Cardiac septum (tissue), 1 donor: ENCODE results near the gene PKNOX2. TPM values are rescaled to one million over a fixed set of nuclear protein-coding genes. Genes with fewer than 3 reads are reported as not detected.

Experiments
- DNase-seq: peaks from one replicate; pipeline ENCODE4 v3.0.0-alpha.2; 2020; ENCODE audit warnings: low spot score
- intact Hi-C: fragments of 100-400 bp; cut with DNase I; formaldehyde crosslinking; loops from one replicate; pipeline ENCODE4 v1.14.0; 2022
- long read RNA-seq: library from polyadenylated mRNA; unstranded; transcript quantifications from one replicate; pipeline ENCODE4 v2.0.0, GENCODE V29; 2021
- total RNA-seq: library from RNA; stranded (reverse); fragmentation: NEBNext Ultra II Directional; extraction: Animal tissue kit (Norgen Biotek cat#: 25700); gene quantifications from one replicate; pipeline ENCODE4 v1.2.1, GENCODE V29; 2021
- donor health status: DM: no; HTN: no; CAD: no.

PKNOX2 gene
- total RNA-seq = 7.1 TPM
- long read RNA-seq, partial matches to known transcripts = 0 of 8 reads
- long read RNA-seq, other reads (novel, unspliced or antisense) = 8 of 8 reads

- DNase-seq = peak; percentile 84
- intact Hi-C loops = loop anchor here (1.0 to 5.0 kb wide), 3 partner anchors 58 to 240 kb away; no protein-coding TSS in a partner anchor
Observed at GRCh38 chr11:125164422-125165110, at the start of gene PKNOX2. Gene PKNOX2, plus strand, starts transcription at chr11:125164751. Its CDS starts 186,555 bp downstream, at chr11:125351306.

GRCh38 chr11:125117429-125117828 is 47.1 kb upstream of the PKNOX2 start:
- intact Hi-C loops = loop anchor here (10.0 kb wide), 1 partner anchor 163 kb away; the partner anchor contains the start of gene CCDC15
- no peak for DNase-seq

GRCh38 chr11:125123194-125123946 is 41.2 kb upstream of the PKNOX2 start:
- intact Hi-C loops = no loop called here
- no peak for DNase-seq

GRCh38 chr11:125123947-125124617 is 40.5 kb upstream of the PKNOX2 start:
- DNase-seq = no peak
- intact Hi-C loops = no loop called here

GRCh38 chr11:125124618-125124992 is 39.9 kb upstream of the PKNOX2 start:
- DNase-seq = no peak
- intact Hi-C loops = no loop called here

- intact Hi-C loops = no loop called here
- no peak for DNase-seq
Observed at GRCh38 chr11:125128450-125128849, 36.1 kb upstream of the PKNOX2 start.

- intact Hi-C loops = no loop called here
- DNase-seq = no peak
Observed at GRCh38 chr11:125129316-125129993, 35.1 kb upstream of the PKNOX2 start.

GRCh38 chr11:125132071-125132470 is 32.5 kb upstream of the PKNOX2 start:
- no peak for DNase-seq
- intact Hi-C loops = no loop called here

- intact Hi-C loops = no loop called here
- no peak for DNase-seq
Observed at GRCh38 chr11:125132596-125132995, 32.0 kb upstream of the PKNOX2 start.

- DNase-seq = no peak
- intact Hi-C loops = no loop called here
Observed at GRCh38 chr11:125136001-125136400, 28.6 kb upstream of the PKNOX2 start.

GRCh38 chr11:125138966-125139365 is 25.6 kb upstream of the PKNOX2 start:
- intact Hi-C loops = no loop called here
- no peak for DNase-seq

- DNase-seq = no peak
- intact Hi-C loops = loop anchor here (2.0 to 5.0 kb wide), 2 partner anchors 47 to 177 kb away; no protein-coding TSS in a partner anchor
Observed at GRCh38 chr11:125139778-125140177, 24.8 kb upstream of the PKNOX2 start.

- intact Hi-C loops = loop anchor here (2.0 to 5.0 kb wide), 2 partner anchors 48 to 177 kb away; no protein-coding TSS in a partner anchor
- DNase-seq = no peak
Observed at GRCh38 chr11:125140233-125140632, 24.3 kb upstream of the PKNOX2 start.

GRCh38 chr11:125141178-125141577 is 23.4 kb upstream of the PKNOX2 start:
- DNase-seq = no peak
- intact Hi-C loops = loop anchor here (2.0 to 5.0 kb wide), 2 partner anchors 49 to 178 kb away; no protein-coding TSS in a partner anchor

GRCh38 chr11:125141686-125142535 is 22.6 kb upstream of the PKNOX2 start:
- intact Hi-C loops = loop anchor here (2.0 to 5.0 kb wide), 2 partner anchors 50 to 179 kb away; no protein-coding TSS in a partner anchor
- no peak for DNase-seq

- intact Hi-C loops = no loop called here
- DNase-seq = no peak
Observed at GRCh38 chr11:125146232-125146631, 18.3 kb upstream of the PKNOX2 start.

- intact Hi-C loops = no loop called here
- no peak for DNase-seq
Observed at GRCh38 chr11:125147280-125147679, 17.3 kb upstream of the PKNOX2 start.

- DNase-seq = no peak
- intact Hi-C loops = no loop called here
Observed at GRCh38 chr11:125148011-125148410, 16.5 kb upstream of the PKNOX2 start.

GRCh38 chr11:125148743-125149142 is 15.8 kb upstream of the PKNOX2 start:
- intact Hi-C loops = no loop called here
- no peak for DNase-seq
